ENCODE measurements around the gene IL4R. TPM values are rescaled to one million over a fixed set of nuclear protein-coding genes. Genes with fewer than 3 reads are reported as not detected.
"Not testable (repeated sequence)": the region's sequence is repeated elsewhere in the genome, so short reads cannot be mapped to it uniquely, and the experiment has no call there.

Gene IL4R
- total RNA-seq, 2 donors from 2014 or later = 313 to 348 TPM

- H3K36me3 Mint-ChIP-seq (ENCODE audit: insufficient read depth in 2 of 2) = peaks cover 29 to 63% of the 10 kb centered on the region in 2 donors
- DNase-seq (no peak), ATAC-seq (replicated peaks in 1 of 2) (no peak)
- H3K4me1 Mint-ChIP-seq (ENCODE audit: low read depth) = peaks cover 97% of the 10 kb centered on the region
- H3K4me3 Mint-ChIP-seq = peak overlapping the region; percentile 71 to 81
- H3K27ac Mint-ChIP-seq = peak overlapping the region; percentile 87
- no peaks in the 10 kb centered on the region for H3K27me3 Mint-ChIP-seq (ENCODE audit: low read depth)
- H3K9me3 Mint-ChIP-seq = no peaks in the 10 kb centered on the region
Measured at GRCh38 chr16:27321013-27321915, 7.5 kb downstream of the IL4R start.

- Mint-ChIP-seq H3K4me1 (ENCODE audit: low read depth) (peaks cover 98% of the 10 kb centered on the region), H3K9me3 (no peaks in the 10 kb centered on the region), H3K27ac (peak overlapping the region; percentile 97), H3K36me3 (ENCODE audit: insufficient read depth in 2 of 2) (peaks cover 23 to 61% of the 10 kb centered on the region in 2 donors), H3K27me3 (ENCODE audit: low read depth) (no peaks in the 10 kb centered on the region), H3K4me3 (peak overlapping the region; percentile 63 to 64)
- DNase-seq (no peak), ATAC-seq (replicated peaks in 1 of 2) (no peak)
Measured at GRCh38 chr16:27322858-27323780, 9.3 kb downstream of the IL4R start.

GRCh38 chr16:27323781-27324561, 10.2 kb downstream of the IL4R start:
- H3K27ac Mint-ChIP-seq = peak overlapping the region; percentile 97
- DNase-seq (no peak), ATAC-seq (replicated peaks in 1 of 2) (no peak)
- H3K36me3 Mint-ChIP-seq (ENCODE audit: insufficient read depth in 2 of 2) = peaks cover 20 to 64% of the 10 kb centered on the region in 2 donors
- H3K4me1 Mint-ChIP-seq (ENCODE audit: low read depth) = peaks cover 98% of the 10 kb centered on the region
- H3K9me3 Mint-ChIP-seq = no peaks in the 10 kb centered on the region
- H3K4me3 Mint-ChIP-seq = peak overlapping the region; percentile 63 to 64
- H3K27me3 Mint-ChIP-seq (ENCODE audit: low read depth) = no peaks in the 10 kb centered on the region

- Mint-ChIP-seq H3K36me3 (ENCODE audit: insufficient read depth in 2 of 2) (peaks cover 19 to 63% of the 10 kb centered on the region in 2 donors), H3K9me3 (no peaks in the 10 kb centered on the region)
Measured at GRCh38 chr16:27324851-27325301, 11.1 kb downstream of the IL4R start.

GRCh38 chr16:27325736-27326135, 12.0 kb downstream of the IL4R start:
- H3K4me3 Mint-ChIP-seq = peak overlapping the region; percentile 77 to 87

More at GRCh38 chr16:27324851-27325301, 11.1 kb downstream of the IL4R start:
- H3K4me1 Mint-ChIP-seq (ENCODE audit: low read depth) = peaks cover 98% of the 10 kb centered on the region
- peak overlapping the region; percentile 97 for H3K27ac Mint-ChIP-seq
- peak overlapping the region; percentile 43 to 77 for H3K4me3 Mint-ChIP-seq
- ATAC-seq (replicated peaks in 1 of 2) = no peak
- DNase-seq = no peak
- no peaks in the 10 kb centered on the region for H3K27me3 Mint-ChIP-seq (ENCODE audit: low read depth)

GRCh38 chr16:27326251-27326650, 12.5 kb downstream of the IL4R start:
- Mint-ChIP-seq H3K9me3 (no peaks in the 10 kb centered on the region), H3K4me1 (ENCODE audit: low read depth) (peaks cover 86% of the 10 kb centered on the region), H3K36me3 (ENCODE audit: insufficient read depth in 2 of 2) (peaks cover 19 to 60% of the 10 kb centered on the region in 2 donors), H3K27ac (peak overlapping the region; percentile 97), H3K27me3 (ENCODE audit: low read depth) (no peaks in the 10 kb centered on the region), H3K4me3 (peak overlapping the region; percentile 77 to 87)
- no peak for DNase-seq
- ATAC-seq (replicated peaks in 1 of 2) = peak; percentile 2 to 7

More at GRCh38 chr16:27325736-27326135, 12.0 kb downstream of the IL4R start:
- H3K4me1 Mint-ChIP-seq (ENCODE audit: low read depth) = peaks cover 91% of the 10 kb centered on the region
- H3K9me3 Mint-ChIP-seq = no peaks in the 10 kb centered on the region
- no peak for DNase-seq
- peaks cover 21 to 65% of the 10 kb centered on the region in 2 donors for H3K36me3 Mint-ChIP-seq (ENCODE audit: insufficient read depth in 2 of 2)
- peak overlapping the region; percentile 97 for H3K27ac Mint-ChIP-seq
- H3K27me3 Mint-ChIP-seq (ENCODE audit: low read depth) = no peaks in the 10 kb centered on the region
- no peak for ATAC-seq (replicated peaks in 1 of 2)

- no peaks in the 10 kb centered on the region for H3K9me3 Mint-ChIP-seq
- H3K4me3 Mint-ChIP-seq = peak overlapping the region; percentile 77 to 87
- H3K27ac Mint-ChIP-seq = peak overlapping the region; percentile 97
- H3K36me3 Mint-ChIP-seq (ENCODE audit: insufficient read depth in 2 of 2) = peaks cover 21 to 55% of the 10 kb centered on the region in 2 donors
- H3K27me3 Mint-ChIP-seq (ENCODE audit: low read depth) = no peaks in the 10 kb centered on the region
- ATAC-seq (replicated peaks in 1 of 2) (peak; percentile 68 to 70), DNase-seq (peak; percentile 27 to 39)
- H3K4me1 Mint-ChIP-seq (ENCODE audit: low read depth) = peaks cover 85% of the 10 kb centered on the region
Measured at GRCh38 chr16:27326738-27327585, 13.2 kb downstream of the IL4R start.

- DNase-seq (no peak), ATAC-seq (replicated peaks in 1 of 2) (no peak)
- Mint-ChIP-seq H3K27me3 (ENCODE audit: low read depth) (no peaks in the 10 kb centered on the region), H3K4me3 (peak overlapping the region; percentile 77 to 87), H3K27ac (peak overlapping the region; percentile 97), H3K4me1 (ENCODE audit: low read depth) (peaks cover 85% of the 10 kb centered on the region), H3K36me3 (ENCODE audit: insufficient read depth in 2 of 2) (peaks cover 19 to 55% of the 10 kb centered on the region in 2 donors), H3K9me3 (no peaks in the 10 kb centered on the region)
Measured at GRCh38 chr16:27327586-27327915, 13.8 kb downstream of the IL4R start.

- ATAC-seq (replicated peaks in 1 of 2) (no peak), DNase-seq (no peak)
- peak overlapping the region in 1 of 2 donors; percentile 41 for H3K4me3 Mint-ChIP-seq
- no peaks in the 10 kb centered on the region for H3K27me3 Mint-ChIP-seq (ENCODE audit: low read depth)
- no peaks in the 10 kb centered on the region for H3K9me3 Mint-ChIP-seq
- H3K36me3 Mint-ChIP-seq (ENCODE audit: insufficient read depth in 2 of 2) = peaks cover 22 to 55% of the 10 kb centered on the region in 2 donors
- H3K4me1 Mint-ChIP-seq (ENCODE audit: low read depth) = peaks cover 79% of the 10 kb centered on the region
- H3K27ac Mint-ChIP-seq = peak overlapping the region; percentile 81
Measured at GRCh38 chr16:27328937-27329336, 15.2 kb downstream of the IL4R start.

- H3K36me3 Mint-ChIP-seq (ENCODE audit: insufficient read depth in 2 of 2) = peaks cover 27 to 58% of the 10 kb centered on the region in 2 donors
- H3K9me3 Mint-ChIP-seq; ATAC-seq (replicated peaks in 1 of 2); H3K27me3 Mint-ChIP-seq (ENCODE audit: low read depth); DNase-seq: not testable (repeated sequence)
- H3K27ac Mint-ChIP-seq = peak overlapping the region; percentile 81
- peaks cover 79% of the 10 kb centered on the region for H3K4me1 Mint-ChIP-seq (ENCODE audit: low read depth)
- peak overlapping the region in 1 of 2 donors; percentile 41 for H3K4me3 Mint-ChIP-seq
Measured at GRCh38 chr16:27329376-27330079, 15.8 kb downstream of the IL4R start.

GRCh38 chr16:27330542-27330941, 16.8 kb downstream of the IL4R start:
- peak in 1 of 2 donors; percentile 17 for ATAC-seq (replicated peaks in 1 of 2)
- no peaks in the 10 kb centered on the region for H3K9me3 Mint-ChIP-seq
- no peaks in the 10 kb centered on the region for H3K27me3 Mint-ChIP-seq (ENCODE audit: low read depth)
- H3K4me1 Mint-ChIP-seq (ENCODE audit: low read depth) = peaks cover 77% of the 10 kb centered on the region
- peak overlapping the region in 1 of 2 donors; percentile 6 for H3K4me3 Mint-ChIP-seq
- DNase-seq = no peak
- H3K27ac Mint-ChIP-seq = peak overlapping the region; percentile 2
- peaks cover 28 to 60% of the 10 kb centered on the region in 2 donors for H3K36me3 Mint-ChIP-seq (ENCODE audit: insufficient read depth in 2 of 2)
